Peyer's patch (tissue), 4 donors: ENCODE results near the gene CDNF.
A peak's percentile ranks its signal among the peaks of the same experiment; 100 is the strongest.

ENCODE experiments used
- CTCF ChIP-seq, 6 experiments: fragments of 450-650 bp in 4 of 6; fragments of 200-600 bp in 2 of 6; sonication (generic) in 1 of 6; IDR thresholded peaks; one replicate each; pipeline ENCODE4 v1.5.1; 2017 to 2019; ENCODE audit warnings: antibody characterized with exemption in 6 of 6, mild to moderate bottlenecking in 3 of 6, moderate library complexity in 1 of 6
- POLR2A ChIP-seq, 2 donors: fragments of 450-650 bp; IDR thresholded peaks; one replicate each; pipeline ENCODE4 v1.5.1; 2017; ENCODE audit warnings: antibody characterized with exemption in 2 of 2, mild to moderate bottlenecking in 2 of 2, moderate library complexity in 2 of 2

GRCh38 chr10:14822879-14823755, 14.7 kb downstream of the CDNF start:
- TF ChIP-seq POLR2A (IDR thresholded peaks at IDR 0.05): no peak
- peak; percentile 25 to 69 (median 62) for TF ChIP-seq CTCF (IDR thresholded peaks at IDR 0.05)
